ENCODE results near the gene OR2T3. TPM values are rescaled to one million over a fixed set of nuclear protein-coding genes. Genes with fewer than 3 reads are reported as not detected.
"Not testable (repeated sequence)": the region's sequence is repeated elsewhere in the genome, so short reads cannot be mapped to it uniquely, and the experiment has no call there.

OR2T3 gene
- total RNA-seq, 4 donors from 2014 or later = not detected

DNA sequence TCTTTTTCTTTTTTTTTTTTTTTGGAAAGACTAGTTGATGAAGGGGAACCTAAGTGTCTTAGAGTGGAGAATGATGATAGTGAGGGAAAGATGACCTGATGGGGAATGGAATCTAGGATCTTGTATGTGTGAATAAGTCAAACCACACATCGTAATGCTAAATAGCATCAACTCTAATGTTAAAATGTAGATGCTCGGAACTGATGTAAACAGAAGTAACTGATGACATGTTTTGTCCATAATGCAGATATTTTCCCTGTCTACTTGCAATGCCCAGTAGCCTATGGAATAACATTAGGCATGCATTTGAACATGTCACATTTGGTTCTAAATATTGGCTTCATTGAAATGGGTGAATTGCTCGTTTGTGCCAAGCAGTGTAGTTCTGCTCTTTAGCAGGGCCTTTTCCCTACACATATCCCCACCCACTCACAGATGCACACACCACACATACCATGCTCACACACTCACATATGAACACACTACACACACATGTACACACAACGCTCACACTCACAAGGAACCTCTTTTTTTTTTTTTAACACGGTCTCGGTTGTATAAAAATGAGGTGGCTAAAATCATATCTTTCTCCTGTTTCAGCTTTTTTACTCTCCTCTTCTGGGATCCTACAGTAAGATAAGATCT, 23.2 kb upstream of the OR2T3 start:
- H3K9me3 ChIP-seq; H3K27me3 ChIP-seq; H3K36me3 ChIP-seq; H3K4me1 ChIP-seq; H3K4me3 ChIP-seq; DNase-seq (ENCODE audit: low spot score in 2 of 2); H3K27ac ChIP-seq: not testable (repeated sequence)
- 75% methylated on average over 4 of the region's 6 CpGs for WGBS

DNA sequence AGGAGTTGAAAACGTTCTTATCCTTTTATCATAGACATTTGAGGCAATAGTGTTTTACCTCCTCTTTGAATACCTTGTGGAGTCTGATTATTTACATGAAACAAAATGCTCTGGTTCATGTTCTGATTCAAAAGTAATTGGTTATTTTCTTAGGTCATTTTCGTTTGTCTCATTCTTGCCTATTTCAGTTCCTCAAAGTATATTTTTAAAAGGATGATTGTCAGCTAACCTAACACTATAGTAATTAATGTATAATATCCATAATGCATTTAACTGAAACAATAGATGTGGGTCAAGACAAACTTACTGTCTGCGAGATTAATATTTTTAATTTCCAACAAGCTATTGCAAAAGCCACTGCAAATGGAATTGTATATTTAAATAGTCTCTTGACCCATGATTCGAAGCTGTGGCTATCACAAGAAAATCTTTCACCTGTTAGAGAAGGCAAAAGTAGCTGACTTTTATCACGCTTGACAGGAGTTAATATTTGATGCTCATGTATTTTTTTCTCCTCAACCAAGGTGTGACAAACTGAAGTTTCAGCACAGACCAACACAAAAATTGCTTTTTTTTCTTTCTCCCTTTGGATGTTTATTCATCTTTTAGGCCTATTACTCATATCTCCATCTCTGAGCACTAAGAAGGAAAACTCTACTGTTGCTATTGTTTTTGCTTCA, 22.5 kb upstream of the OR2T3 start:
- not testable (repeated sequence) for H3K4me3 ChIP-seq; DNase-seq (ENCODE audit: low spot score in 2 of 2); H3K9me3 ChIP-seq; H3K27me3 ChIP-seq; H3K4me1 ChIP-seq; H3K36me3 ChIP-seq; H3K27ac ChIP-seq
- WGBS = 43% methylated on average over 2 of the region's 5 CpGs

DNA sequence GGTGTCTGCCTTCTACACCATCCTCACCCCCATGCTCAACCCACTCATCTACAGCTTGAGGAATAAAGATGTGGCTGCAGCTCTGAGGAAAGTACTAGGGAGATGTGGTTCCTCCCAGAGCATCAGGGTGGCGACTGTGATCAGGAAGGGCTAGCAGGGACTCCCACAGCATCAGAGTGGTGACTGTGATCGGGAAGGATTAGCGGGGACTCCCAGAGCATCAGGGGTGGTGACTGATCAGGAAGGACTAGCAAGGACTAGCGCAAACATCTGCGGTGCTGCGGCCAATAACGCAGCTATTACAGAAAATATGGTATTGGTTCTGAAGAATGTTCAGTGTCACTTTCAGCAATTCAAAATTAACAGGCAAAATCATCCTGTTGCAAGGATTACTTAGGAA, 19.5 kb upstream of the OR2T3 start:
- not testable (repeated sequence) for H3K4me1 ChIP-seq; H3K36me3 ChIP-seq; H3K9me3 ChIP-seq; H3K4me3 ChIP-seq; H3K27ac ChIP-seq; DNase-seq (ENCODE audit: low spot score in 2 of 2); H3K27me3 ChIP-seq
- no CpG with 5 or more reads among the region's 7 CpGs for WGBS

DNA sequence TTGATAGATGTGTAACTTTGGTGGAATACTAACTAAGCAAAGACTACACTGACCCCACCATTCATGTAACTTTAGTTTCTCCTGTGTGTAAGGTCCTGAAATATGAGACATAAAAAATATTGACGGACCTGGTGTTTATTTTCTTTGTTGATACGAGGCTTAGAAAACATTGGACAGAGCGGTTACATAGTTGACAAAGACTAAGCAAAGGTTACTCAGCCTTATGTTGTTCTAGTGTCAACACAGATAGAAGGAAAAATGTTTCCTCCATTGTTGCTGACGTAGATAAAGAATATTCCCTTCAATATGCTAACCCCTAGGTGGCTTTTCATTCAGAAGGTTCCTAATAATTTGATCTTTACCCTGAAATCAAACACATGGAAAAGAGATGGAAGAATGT, 18.1 kb upstream of the OR2T3 start:
- not testable (repeated sequence) for H3K4me3 ChIP-seq; H3K36me3 ChIP-seq; H3K27me3 ChIP-seq; H3K27ac ChIP-seq; DNase-seq (ENCODE audit: low spot score in 2 of 2); H3K4me1 ChIP-seq; H3K9me3 ChIP-seq
- 90% methylated on average over 1 of the region's 4 CpGs for WGBS

DNA sequence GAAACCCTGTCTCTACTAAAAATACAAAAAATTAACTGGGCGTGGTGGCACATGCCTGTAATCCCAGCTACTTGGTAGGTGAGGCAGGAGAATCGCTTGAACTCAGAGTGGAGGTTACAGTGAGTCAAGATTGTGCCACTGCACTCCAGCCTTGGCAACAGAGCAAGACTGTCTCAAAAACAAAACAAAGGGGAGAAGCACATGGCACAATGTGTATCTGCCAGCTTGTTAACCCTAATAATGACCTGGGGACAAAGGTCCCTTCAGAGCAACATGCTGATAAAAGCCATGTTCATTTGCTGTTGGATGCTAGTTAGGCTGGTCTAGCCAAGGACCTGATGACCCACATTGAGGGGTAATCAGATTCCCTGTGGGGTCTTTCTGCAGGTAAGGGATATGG, 16.5 kb upstream of the OR2T3 start:
- not testable (repeated sequence) for DNase-seq (ENCODE audit: low spot score in 2 of 2); H3K36me3 ChIP-seq; H3K27ac ChIP-seq; H3K4me1 ChIP-seq; H3K9me3 ChIP-seq; H3K27me3 ChIP-seq; H3K4me3 ChIP-seq
- no CpG with 5 or more reads among the region's 2 CpGs for WGBS

DNA sequence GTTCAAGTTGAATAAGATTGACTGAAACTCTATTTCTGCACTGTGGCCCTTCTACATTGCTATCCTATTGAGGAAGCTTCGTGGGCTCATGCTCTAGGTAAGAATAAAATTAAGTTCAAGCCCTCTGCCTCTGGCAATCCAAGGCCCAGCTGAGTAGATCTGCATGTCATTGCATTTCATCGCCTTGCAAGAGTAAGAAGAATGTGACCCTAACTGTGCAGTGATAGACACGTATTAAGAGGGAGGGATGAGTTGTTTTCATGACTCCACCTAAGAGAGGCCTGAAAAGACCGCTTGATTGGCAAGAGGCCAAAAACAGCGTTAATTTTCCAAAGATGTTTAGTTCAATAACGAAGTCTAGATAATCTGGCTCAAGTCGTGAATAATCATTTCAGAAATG, 14.0 kb upstream of the OR2T3 start:
- not testable (repeated sequence) for H3K4me3 ChIP-seq; H3K27me3 ChIP-seq; H3K9me3 ChIP-seq; H3K4me1 ChIP-seq; H3K36me3 ChIP-seq; H3K27ac ChIP-seq; DNase-seq (ENCODE audit: low spot score in 2 of 2)
- 63% methylated on average over 7 of the region's 7 CpGs for WGBS

DNA sequence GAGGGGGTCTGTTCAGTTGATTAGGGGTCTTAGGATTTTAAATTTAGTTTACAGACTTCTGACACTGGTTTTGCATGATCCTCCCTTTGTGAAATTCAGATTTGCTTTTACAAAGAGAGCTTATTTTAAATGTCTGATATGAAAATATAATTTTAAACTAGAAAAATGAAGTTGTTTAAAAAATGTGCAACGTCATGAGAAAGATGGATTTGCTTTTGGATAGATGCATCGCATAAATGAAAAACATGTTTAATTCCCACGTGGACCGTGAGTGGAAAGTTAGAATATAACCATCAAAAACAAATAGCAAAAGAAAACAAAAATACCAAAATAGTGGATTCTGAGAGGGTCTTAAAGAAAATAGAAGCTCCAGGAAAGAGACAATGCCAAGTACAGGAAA, 2.0 kb upstream of the OR2T3 start:
- Histone ChIP-seq H3K27ac (no peak overlapping the region), H3K9me3 (no peaks in the 10 kb centered on the region), H3K27me3 (no peaks in the 10 kb centered on the region), H3K36me3 (no peaks in the 10 kb centered on the region), H3K4me3 (no peak overlapping the region), H3K4me1 (no peaks in the 10 kb centered on the region)
- WGBS = 85% methylated on average over 4 of the region's 4 CpGs
- TF ChIP-seq, protein P1, sequence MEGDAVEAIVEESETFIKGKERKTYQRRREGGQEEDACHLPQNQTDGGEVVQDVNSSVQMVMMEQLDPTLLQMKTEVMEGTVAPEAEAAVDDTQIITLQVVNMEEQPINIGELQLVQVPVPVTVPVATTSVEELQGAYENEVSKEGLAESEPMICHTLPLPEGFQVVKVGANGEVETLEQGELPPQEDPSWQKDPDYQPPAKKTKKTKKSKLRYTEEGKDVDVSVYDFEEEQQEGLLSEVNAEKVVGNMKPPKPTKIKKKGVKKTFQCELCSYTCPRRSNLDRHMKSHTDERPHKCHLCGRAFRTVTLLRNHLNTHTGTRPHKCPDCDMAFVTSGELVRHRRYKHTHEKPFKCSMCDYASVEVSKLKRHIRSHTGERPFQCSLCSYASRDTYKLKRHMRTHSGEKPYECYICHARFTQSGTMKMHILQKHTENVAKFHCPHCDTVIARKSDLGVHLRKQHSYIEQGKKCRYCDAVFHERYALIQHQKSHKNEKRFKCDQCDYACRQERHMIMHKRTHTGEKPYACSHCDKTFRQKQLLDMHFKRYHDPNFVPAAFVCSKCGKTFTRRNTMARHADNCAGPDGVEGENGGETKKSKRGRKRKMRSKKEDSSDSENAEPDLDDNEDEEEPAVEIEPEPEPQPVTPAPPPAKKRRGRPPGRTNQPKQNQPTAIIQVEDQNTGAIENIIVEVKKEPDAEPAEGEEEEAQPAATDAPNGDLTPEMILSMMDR (IDR thresholded peaks at IDR 0.05) = no peak
- TF ChIP-seq POLR2AphosphoS5 (IDR thresholded peaks at IDR 0.05) (no peak), POLR2A (IDR thresholded peaks at IDR 0.05) (no peak), EP300 (IDR thresholded peaks at IDR 0.05) (no peak)
- no peak for DNase-seq (ENCODE audit: low spot score in 2 of 2)

DNA sequence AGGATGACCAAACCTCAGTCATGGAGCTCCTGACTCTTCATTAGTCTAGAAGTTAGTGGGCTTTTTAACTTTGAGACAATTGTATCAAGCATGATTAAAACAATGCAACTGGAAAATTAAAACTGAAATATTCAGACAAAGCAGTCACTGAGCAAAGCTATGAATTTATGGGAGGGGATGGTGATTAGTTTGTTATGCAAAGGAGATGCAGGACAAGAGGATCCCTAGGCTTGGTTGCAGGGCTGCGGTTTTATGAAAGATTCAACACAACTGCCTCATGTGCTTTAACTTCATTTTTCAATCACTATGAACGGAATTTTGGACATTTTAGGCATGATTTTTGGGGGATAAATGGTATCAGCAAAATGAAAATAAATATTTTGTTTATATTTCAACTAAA, 1.0 kb upstream of the OR2T3 start:
- 70% methylated on average over 2 of the region's 2 CpGs for WGBS

DNA sequence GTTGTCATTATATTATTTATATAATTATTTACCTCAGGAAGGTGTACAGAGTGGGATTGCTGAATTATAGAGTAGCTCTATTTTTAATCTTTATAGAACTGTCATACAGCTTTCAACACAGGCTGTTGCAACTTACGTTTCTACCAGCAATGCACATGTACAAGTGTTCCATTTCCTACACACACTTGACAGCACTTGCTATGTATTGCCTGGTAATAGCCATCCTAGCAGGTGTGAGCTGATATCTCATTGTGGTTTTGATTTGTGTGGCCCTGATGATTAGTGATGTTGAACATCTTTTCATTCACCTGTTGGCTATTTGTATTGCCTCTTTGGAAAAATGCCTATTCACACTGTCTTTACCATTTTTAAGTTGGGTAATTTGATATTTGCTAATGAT, 2.5 kb downstream of the OR2T3 start:
- WGBS = no CpG with 5 or more reads among the region's 1 CpG
- H3K36me3 ChIP-seq; H3K4me1 ChIP-seq; H3K9me3 ChIP-seq; H3K27me3 ChIP-seq; H3K4me3 ChIP-seq; DNase-seq (ENCODE audit: low spot score in 2 of 2); H3K27ac ChIP-seq: not testable (repeated sequence)

More for the DNA sequence above, 1.0 kb upstream of the OR2T3 start:
- not testable (repeated sequence) for H3K9me3 ChIP-seq; H3K4me3 ChIP-seq; H3K4me1 ChIP-seq; H3K36me3 ChIP-seq; H3K27me3 ChIP-seq; DNase-seq (ENCODE audit: low spot score in 2 of 2); H3K27ac ChIP-seq

DNA sequence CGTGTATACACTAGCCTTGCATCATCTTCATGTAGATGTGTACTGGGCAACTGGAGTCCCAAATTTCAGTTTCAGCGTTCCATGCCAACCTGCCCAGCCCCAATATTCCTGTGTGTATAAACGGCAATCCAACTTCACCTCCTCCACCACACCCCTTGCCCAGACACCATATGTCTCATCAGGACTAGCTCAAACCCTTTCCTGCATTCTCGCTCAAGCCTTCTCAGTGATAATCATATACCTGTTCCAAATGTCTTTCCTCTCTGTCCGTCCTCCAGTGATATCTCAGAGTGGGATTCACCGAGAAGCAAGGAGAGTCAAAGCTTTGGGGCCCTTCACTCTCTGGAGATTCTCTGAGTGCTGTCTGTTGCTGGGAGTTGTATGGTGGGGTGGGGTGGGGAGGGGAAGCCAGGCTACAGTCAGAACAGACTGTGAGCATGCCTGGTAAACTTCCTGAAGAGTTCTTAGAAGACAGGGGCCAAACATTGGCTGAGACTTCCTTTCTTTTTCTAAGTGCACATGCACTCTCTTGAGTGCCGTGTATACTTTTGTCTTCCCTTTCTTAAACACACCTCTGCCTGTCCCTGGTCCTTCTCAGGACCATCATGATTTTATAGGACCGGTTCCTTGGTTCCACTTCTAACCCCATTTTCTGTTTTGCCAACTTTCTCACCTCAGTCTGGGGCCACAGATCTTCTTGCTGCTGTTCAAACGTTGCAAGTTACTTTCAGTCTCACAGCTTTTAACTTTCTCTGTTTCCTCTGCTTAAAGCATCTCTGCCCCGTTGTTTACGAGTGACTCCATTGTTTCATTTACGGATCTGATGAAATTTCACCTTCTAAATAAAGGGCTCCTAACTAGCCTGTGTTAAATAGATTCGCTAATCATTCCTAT, 8.8 kb downstream of the OR2T3 start:
- WGBS = 75% methylated on average over 13 of the region's 13 CpGs
- H3K4me3 ChIP-seq; H3K4me1 ChIP-seq; H3K27me3 ChIP-seq; H3K27ac ChIP-seq; DNase-seq (ENCODE audit: low spot score in 2 of 2); H3K9me3 ChIP-seq; H3K36me3 ChIP-seq: not testable (repeated sequence)

DNA sequence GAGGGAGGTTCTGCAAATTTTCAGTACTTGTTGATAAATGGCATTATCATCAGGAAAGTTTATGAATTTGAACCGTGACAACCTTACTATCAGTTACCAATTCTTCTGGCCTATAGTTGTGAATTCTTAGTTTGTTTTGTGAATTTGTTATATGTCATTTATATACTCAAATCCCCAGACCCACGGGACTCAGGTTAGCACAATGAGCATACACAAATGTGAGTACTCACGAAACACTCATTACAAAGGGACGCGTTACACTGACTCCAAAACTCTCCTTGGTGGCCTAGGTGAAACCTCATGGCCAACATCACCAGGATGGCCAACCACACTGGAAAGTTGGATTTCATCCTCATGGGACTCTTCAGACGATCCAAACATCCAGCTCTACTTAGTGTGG, 15.1 kb downstream of the OR2T3 start, which contains the start of gene OR2T5:
Gene OR2T5 (plus strand): TSS at position 301 of the 400 bp plus-strand sequence. CDS start 0 bp downstream, at position 301.
- H3K4me3 ChIP-seq; H3K27me3 ChIP-seq; H3K27ac ChIP-seq; H3K36me3 ChIP-seq; DNase-seq (ENCODE audit: low spot score in 2 of 2); H3K9me3 ChIP-seq; H3K4me1 ChIP-seq: not testable (repeated sequence)
- WGBS = no CpG with 5 or more reads among the region's 6 CpGs

DNA sequence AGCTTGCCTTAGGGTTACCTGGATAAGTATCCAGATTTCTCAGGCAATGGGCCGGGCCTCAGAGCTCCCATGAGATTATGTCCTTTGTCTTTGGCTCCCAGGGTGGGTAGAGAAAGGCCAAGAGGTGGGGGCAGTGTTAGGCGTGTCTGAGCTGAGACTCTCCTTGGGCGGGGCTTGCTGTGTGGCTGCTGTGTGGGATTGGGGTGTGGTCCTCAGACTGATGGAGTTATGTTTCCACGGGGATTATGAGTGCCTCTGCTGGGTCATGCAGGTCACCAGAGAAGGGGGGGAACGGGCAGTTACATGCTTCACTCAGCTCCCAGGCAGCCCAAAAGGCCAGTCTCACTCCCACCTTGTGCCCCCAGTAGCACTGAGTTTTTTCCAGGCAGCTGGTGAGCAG, 23.5 kb downstream of the OR2T3 start:
- not testable (repeated sequence) for H3K36me3 ChIP-seq; DNase-seq (ENCODE audit: low spot score in 2 of 2); H3K4me1 ChIP-seq; H3K27me3 ChIP-seq; H3K4me3 ChIP-seq; H3K27ac ChIP-seq; H3K9me3 ChIP-seq
- WGBS = no CpG with 5 or more reads among the region's 5 CpGs
